ENCODE results near the gene TPD52L1.

The TPD52L1 gene

GRCh38 chr6:125299257-125299656 is 145.7 kb downstream of the TPD52L1 start:
- no peak for TF ChIP-seq CTCF (IDR thresholded peaks at IDR 0.05; ENCODE audit: extremely low read depth, missing control alignments)

GRCh38 chr6:125300992-125301434 is 147.4 kb downstream of the TPD52L1 start:
- no peak for DNase-seq (ENCODE audit: low spot score)
- TF ChIP-seq CTCF (IDR thresholded peaks at IDR 0.05; ENCODE audit: extremely low read depth, missing control alignments): no peak

More at GRCh38 chr6:125299257-125299656, 145.7 kb downstream of the TPD52L1 start:
- no peak for DNase-seq (ENCODE audit: low spot score)

GRCh38 chr6:125301435-125302391 is 148.1 kb downstream of the TPD52L1 start, which contains the start of gene HDDC2:
TSS of gene HDDC2 (minus strand) at chr6:125301967. CDS start at chr6:125301932, 35 bp downstream.
- peak; percentile 83 for DNase-seq (ENCODE audit: low spot score)
- TF ChIP-seq CTCF (IDR thresholded peaks at IDR 0.05; ENCODE audit: extremely low read depth, missing control alignments): no peak

- DNase-seq (ENCODE audit: low spot score): no peak
- TF ChIP-seq CTCF (IDR thresholded peaks at IDR 0.05; ENCODE audit: extremely low read depth, missing control alignments): no peak
These were observed 149.4 kb downstream of the TPD52L1 start for GRCh38 chr6:125302840-125303511.

DNA sequence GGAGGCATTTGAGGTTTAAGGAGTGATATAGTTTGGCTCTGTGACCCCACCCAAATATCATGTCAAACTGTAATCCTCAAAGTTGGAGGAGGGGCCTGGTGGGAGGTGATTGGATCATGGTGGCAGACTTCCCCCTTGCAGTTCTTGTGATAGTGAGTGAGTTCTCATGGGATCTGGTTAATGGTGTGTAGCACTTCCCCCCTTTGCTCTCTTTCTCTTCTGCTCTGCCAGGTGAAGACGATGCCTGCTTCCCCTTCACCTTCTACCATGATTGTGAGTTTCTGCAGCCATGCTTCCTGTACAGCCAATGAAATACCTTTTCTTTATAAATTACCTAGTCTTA is 149.9 kb downstream of the TPD52L1 start:
- DNase-seq (ENCODE audit: low spot score): no peak
- TF ChIP-seq CTCF (IDR thresholded peaks at IDR 0.05; ENCODE audit: extremely low read depth, missing control alignments): no peak

- DNase-seq (ENCODE audit: low spot score): no peak
- TF ChIP-seq CTCF (IDR thresholded peaks at IDR 0.05; ENCODE audit: extremely low read depth, missing control alignments): no peak
These were observed 151.5 kb downstream of the TPD52L1 start for GRCh38 chr6:125304970-125305660.
